ENCODE data around the gene DDX54.

The DDX54 gene

GRCh38 chr12:113115455-113116126 is 69.7 kb downstream of the DDX54 start:
- no peak for DNase-seq
- in situ Hi-C loops (cut with HindIII; ENCODE audit: low pct_ligation_motif_present, low pct_unique_long_range_greater_than_20kb, low sequenced_read_pairs), result no loop called here

- in situ Hi-C loops (cut with HindIII; ENCODE audit: low pct_ligation_motif_present, low pct_unique_long_range_greater_than_20kb, low sequenced_read_pairs), result no loop called here
- DNase-seq, result no peak
Observed at GRCh38 chr12:113114447-113115178, 70.7 kb downstream of the DDX54 start.

GRCh38 chr12:113113397-113113796 is 71.9 kb downstream of the DDX54 start:
- no peak for DNase-seq
- in situ Hi-C loops (cut with HindIII; ENCODE audit: low pct_ligation_motif_present, low pct_unique_long_range_greater_than_20kb, low sequenced_read_pairs), result no loop called here

GRCh38 chr12:113112043-113112899 is 73.0 kb downstream of the DDX54 start:
- in situ Hi-C loops (cut with HindIII; ENCODE audit: low pct_ligation_motif_present, low pct_unique_long_range_greater_than_20kb, low sequenced_read_pairs), result no loop called here

GRCh38 chr12:113111247-113111646 is 74.0 kb downstream of the DDX54 start:
- in situ Hi-C loops (cut with HindIII; ENCODE audit: low pct_ligation_motif_present, low pct_unique_long_range_greater_than_20kb, low sequenced_read_pairs), result no loop called here
- DNase-seq, result no peak

More at GRCh38 chr12:113112043-113112899, 73.0 kb downstream of the DDX54 start:
- DNase-seq, result no peak

- in situ Hi-C loops (cut with HindIII; ENCODE audit: low pct_ligation_motif_present, low pct_unique_long_range_greater_than_20kb, low sequenced_read_pairs), result no loop called here
- DNase-seq, result no peak
Observed at GRCh38 chr12:113109872-113110599, 75.2 kb downstream of the DDX54 start.

- in situ Hi-C loops (cut with HindIII; ENCODE audit: low pct_ligation_motif_present, low pct_unique_long_range_greater_than_20kb, low sequenced_read_pairs), result no loop called here
- DNase-seq, result no peak
Observed at GRCh38 chr12:113109360-113109759, 75.9 kb downstream of the DDX54 start.

- DNase-seq, result no peak
- in situ Hi-C loops (cut with HindIII; ENCODE audit: low pct_ligation_motif_present, low pct_unique_long_range_greater_than_20kb, low sequenced_read_pairs), result no loop called here
Observed at GRCh38 chr12:113108308-113108707, 77.0 kb downstream of the DDX54 start.
